Panc1 (cell line): ENCODE results near the gene SUCO. TPM values are rescaled to one million over a fixed set of nuclear protein-coding genes. Genes with fewer than 3 reads are reported as not detected.

ENCODE experiments used
- ATAC-seq: fragments of 200-7000 bp; cut with Tn5 transposase; 2 replicates; pipeline ENCODE4 v1.9.1; 2020; ENCODE audit warnings: mild to moderate bottlenecking, moderate library complexity
- BruUV-seq: library from RNA; stranded (reverse); fragments of 400-500 nt; replicated peaks from 2 replicates; lab custom pipeline; 2021; lab: Mats Ljungman, UMichigan
- CTCF ChIA-PET: fragments of 300-600 bp; sonication (Branson Sonifier 250); formaldehyde crosslinking; loops from one replicate; lab custom pipeline; 2022; ENCODE audit warnings: antibody characterized with exemption; lab: Charles Lee
- POLR2A ChIA-PET: fragments of 300-600 bp; sonication (Branson Sonifier 250); formaldehyde crosslinking; loops from one replicate; lab custom pipeline; 2022; ENCODE audit warnings: antibody characterized with exemption; lab: Charles Lee
- DNase-seq: peaks from one replicate; pipeline ENCODE4 v3.0.0-alpha.2; 2010; ENCODE audit warnings: low read depth, low spot score
- H3K27ac ChIP-seq: 2 replicates; pipeline ENCODE4 v1.5.1; 2011; ENCODE audit warnings: mild to moderate bottlenecking, low read length, inconsistent platforms
- H3K27me3 ChIP-seq: fragments of 200-500 bp; sonication (Bioruptor generic); 2 replicates; pipeline ENCODE4 v1.6.0; 2014; ENCODE audit warnings: low read length, inconsistent platforms; ENCODE audit not compliant: control insufficient read depth, insufficient read depth
- H3K36me3 ChIP-seq: fragments of 200-500 bp; sonication (Bioruptor generic); 2 replicates; pipeline ENCODE4 v1.5.1; 2014; ENCODE audit warnings: inconsistent platforms, mild to moderate bottlenecking, low read length, moderate library complexity; ENCODE audit not compliant: control insufficient read depth, insufficient read depth
- H3K4me1 ChIP-seq: 2 replicates; pipeline ENCODE4 v1.5.1; 2011; ENCODE audit warnings: inconsistent platforms, mild to moderate bottlenecking, low read length, moderate library complexity; ENCODE audit not compliant: control insufficient read depth, insufficient read depth
- H3K4me3 ChIP-seq, 2 experiments: 2 replicates each; pipeline ENCODE4 v1.5.1; 2011 to 2012; ENCODE audit warnings: low read depth in 2 of 2, low read length in 2 of 2, mild to moderate bottlenecking in 2 of 2, inconsistent platforms in 1 of 2, moderate library complexity in 1 of 2
- H3K9me3 ChIP-seq: fragments of 200-500 bp; sonication (Bioruptor generic); 2 replicates; pipeline ENCODE4 v1.5.1; 2014; ENCODE audit warnings: low read depth, mild to moderate bottlenecking, inconsistent platforms, low read length, moderate library complexity; ENCODE audit not compliant: control insufficient read depth, insufficient read depth
- POLR2AphosphoS5 ChIP-seq: IDR thresholded peaks from 2 replicates; pipeline ENCODE4 v1.6.1; 2012; ENCODE audit warnings: mild to moderate bottlenecking, low read depth, low read length, moderate library complexity
- SIN3A ChIP-seq: IDR thresholded peaks from 2 replicates; pipeline ENCODE4 v1.6.1; 2012; ENCODE audit warnings: low read depth, mild to moderate bottlenecking, low read length, moderate library complexity, borderline replicate concordance; ENCODE audit not compliant: insufficient read depth
- TCF7L2 ChIP-seq: IDR thresholded peaks from 2 replicates; pipeline ENCODE4 v1.6.1; 2011; ENCODE audit warnings: mild to moderate bottlenecking, low read depth, low read length, inconsistent platforms
- in situ Hi-C: cut with HindIII; loops from 2 replicates; pipeline ENCODE4 v1.10.0; 2016; ENCODE audit warnings: low sequenced_read_pairs, low pct_unique_long_range_greater_than_20kb
- intact Hi-C: fragments of 100-400 bp; cut with micrococcal nuclease; formaldehyde crosslinking; loops from one replicate; pipeline ENCODE4 v1.10.0; 2022; ENCODE audit not compliant: unreplicated experiment
- total RNA-seq: library from RNA; stranded (reverse); gene quantifications from one replicate; pipeline ENCODE4 v1.2.1, GENCODE V29; 2021; ENCODE audit not compliant: unreplicated experiment
- TF ChIP-seq, protein P1 (sequence below): fragments of 450-650 bp; IDR thresholded peaks from 2 replicates; pipeline ENCODE4 v1.5.1; 2017; ENCODE audit warnings: mild to moderate bottlenecking
- TF ChIP-seq, protein P2 (sequence below), 2 experiments: IDR thresholded peaks; 2 replicates each; pipeline ENCODE4 v1.6.1; 2011 to 2012; ENCODE audit warnings: low read depth in 2 of 2, control low read depth in 1 of 2, low read length in 1 of 2, mild to moderate bottlenecking in 1 of 2, moderate library complexity in 1 of 2; ENCODE audit not compliant: insufficient read depth in 1 of 2

Gene SUCO
- total RNA-seq, 1 experiment from 2014 or later = 31.3 TPM

DNA sequence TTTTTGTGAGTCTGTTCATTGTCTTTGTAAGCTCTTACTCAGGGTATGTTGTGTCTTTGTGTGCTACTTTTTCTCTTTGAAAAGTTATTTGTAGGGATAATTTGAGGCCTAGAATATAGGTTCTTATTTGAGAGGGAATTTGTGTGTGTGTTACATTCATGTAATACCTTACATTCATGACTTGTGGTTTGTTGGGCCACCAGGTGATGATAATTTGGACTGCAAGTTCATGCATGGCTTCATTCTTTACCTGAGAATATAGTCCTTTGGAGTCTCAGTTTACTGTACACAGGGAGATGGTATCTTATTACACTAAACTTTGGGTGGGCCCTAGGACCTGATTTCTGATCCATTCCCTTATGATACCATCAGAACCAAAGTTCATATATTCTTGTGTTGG is 74.2 kb downstream of the SUCO start:
- no peak for ATAC-seq
- no peak for DNase-seq
- POLR2A ChIA-PET = no interaction called here
- Histone ChIP-seq H3K27ac (no peak overlapping the region), H3K9me3 (no peaks in the 10 kb centered on the region), H3K27me3 (no peaks in the 10 kb centered on the region), H3K36me3 (peaks cover 10% of the 10 kb centered on the region), H3K4me1 (no peaks in the 10 kb centered on the region), H3K4me3 (no peak overlapping the region)
- intact Hi-C loops = loop anchor here (5.0 kb wide), 1 partner anchor 110 kb away; no protein-coding TSS in a partner anchor
- CTCF ChIA-PET = no interaction called here
- TF ChIP-seq POLR2AphosphoS5 (no peak), TCF7L2 (no peak), SIN3A (no peak)
- TF ChIP-seq, protein P1, sequence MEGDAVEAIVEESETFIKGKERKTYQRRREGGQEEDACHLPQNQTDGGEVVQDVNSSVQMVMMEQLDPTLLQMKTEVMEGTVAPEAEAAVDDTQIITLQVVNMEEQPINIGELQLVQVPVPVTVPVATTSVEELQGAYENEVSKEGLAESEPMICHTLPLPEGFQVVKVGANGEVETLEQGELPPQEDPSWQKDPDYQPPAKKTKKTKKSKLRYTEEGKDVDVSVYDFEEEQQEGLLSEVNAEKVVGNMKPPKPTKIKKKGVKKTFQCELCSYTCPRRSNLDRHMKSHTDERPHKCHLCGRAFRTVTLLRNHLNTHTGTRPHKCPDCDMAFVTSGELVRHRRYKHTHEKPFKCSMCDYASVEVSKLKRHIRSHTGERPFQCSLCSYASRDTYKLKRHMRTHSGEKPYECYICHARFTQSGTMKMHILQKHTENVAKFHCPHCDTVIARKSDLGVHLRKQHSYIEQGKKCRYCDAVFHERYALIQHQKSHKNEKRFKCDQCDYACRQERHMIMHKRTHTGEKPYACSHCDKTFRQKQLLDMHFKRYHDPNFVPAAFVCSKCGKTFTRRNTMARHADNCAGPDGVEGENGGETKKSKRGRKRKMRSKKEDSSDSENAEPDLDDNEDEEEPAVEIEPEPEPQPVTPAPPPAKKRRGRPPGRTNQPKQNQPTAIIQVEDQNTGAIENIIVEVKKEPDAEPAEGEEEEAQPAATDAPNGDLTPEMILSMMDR = no peak
- TF ChIP-seq, protein P2, sequence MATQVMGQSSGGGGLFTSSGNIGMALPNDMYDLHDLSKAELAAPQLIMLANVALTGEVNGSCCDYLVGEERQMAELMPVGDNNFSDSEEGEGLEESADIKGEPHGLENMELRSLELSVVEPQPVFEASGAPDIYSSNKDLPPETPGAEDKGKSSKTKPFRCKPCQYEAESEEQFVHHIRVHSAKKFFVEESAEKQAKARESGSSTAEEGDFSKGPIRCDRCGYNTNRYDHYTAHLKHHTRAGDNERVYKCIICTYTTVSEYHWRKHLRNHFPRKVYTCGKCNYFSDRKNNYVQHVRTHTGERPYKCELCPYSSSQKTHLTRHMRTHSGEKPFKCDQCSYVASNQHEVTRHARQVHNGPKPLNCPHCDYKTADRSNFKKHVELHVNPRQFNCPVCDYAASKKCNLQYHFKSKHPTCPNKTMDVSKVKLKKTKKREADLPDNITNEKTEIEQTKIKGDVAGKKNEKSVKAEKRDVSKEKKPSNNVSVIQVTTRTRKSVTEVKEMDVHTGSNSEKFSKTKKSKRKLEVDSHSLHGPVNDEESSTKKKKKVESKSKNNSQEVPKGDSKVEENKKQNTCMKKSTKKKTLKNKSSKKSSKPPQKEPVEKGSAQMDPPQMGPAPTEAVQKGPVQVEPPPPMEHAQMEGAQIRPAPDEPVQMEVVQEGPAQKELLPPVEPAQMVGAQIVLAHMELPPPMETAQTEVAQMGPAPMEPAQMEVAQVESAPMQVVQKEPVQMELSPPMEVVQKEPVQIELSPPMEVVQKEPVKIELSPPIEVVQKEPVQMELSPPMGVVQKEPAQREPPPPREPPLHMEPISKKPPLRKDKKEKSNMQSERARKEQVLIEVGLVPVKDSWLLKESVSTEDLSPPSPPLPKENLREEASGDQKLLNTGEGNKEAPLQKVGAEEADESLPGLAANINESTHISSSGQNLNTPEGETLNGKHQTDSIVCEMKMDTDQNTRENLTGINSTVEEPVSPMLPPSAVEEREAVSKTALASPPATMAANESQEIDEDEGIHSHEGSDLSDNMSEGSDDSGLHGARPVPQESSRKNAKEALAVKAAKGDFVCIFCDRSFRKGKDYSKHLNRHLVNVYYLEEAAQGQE (IDR thresholded peaks at IDR 0.05; ENCODE audit: insufficient read depth in 1 of 2, low read depth in 2 of 2, low read length in 1 of 2) = no peak
- no TSS peak for BruUV-seq
- in situ Hi-C loops = no loop called here

DNA sequence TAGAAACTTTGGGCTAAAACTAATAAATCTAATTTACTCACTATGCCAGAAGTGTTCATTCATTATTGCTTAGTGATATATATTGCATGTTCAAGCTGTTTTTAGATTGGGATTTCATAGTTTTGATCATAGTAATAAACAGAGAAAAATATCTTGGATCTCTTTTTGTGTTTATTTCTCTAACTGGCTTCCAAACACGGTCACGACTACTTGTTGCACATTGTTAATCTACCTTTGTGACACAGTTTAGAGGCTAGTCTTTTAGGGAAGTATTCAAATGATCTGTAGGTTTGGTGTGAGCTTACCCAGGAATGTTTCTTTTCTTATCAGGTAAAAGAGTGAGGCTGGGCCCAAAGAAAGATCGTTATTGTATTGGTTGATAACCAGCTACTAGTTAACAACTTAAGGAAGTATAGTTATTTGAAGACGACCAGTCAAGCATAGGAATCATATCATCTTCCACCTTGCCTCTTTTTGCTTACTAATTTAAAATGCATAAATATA is 75.2 kb downstream of the SUCO start:
- ChIA-PET CTCF (interaction anchor here (0.7 kb wide), 1 partner anchor 133 kb away, joined by 7 read pairs; no protein-coding TSS in a partner anchor), POLR2A (no interaction called here)
- DNase-seq (no peak), ATAC-seq (no peak)
- in situ Hi-C loops (no loop called here), intact Hi-C loops (loop anchor here (5.0 kb wide), 1 partner anchor 109 kb away; no protein-coding TSS in a partner anchor)
- no TSS peak for BruUV-seq
- Histone ChIP-seq H3K9me3 (no peaks in the 10 kb centered on the region), H3K27me3 (no peaks in the 10 kb centered on the region), H3K4me3 (no peak overlapping the region), H3K36me3 (peaks cover 10% of the 10 kb centered on the region), H3K4me1 (no peaks in the 10 kb centered on the region), H3K27ac (no peak overlapping the region)
- TF ChIP-seq SIN3A (no peak), TCF7L2 (no peak), POLR2AphosphoS5 (no peak)
- TF ChIP-seq, protein P2 (IDR thresholded peaks at IDR 0.05; ENCODE audit: insufficient read depth in 1 of 2, low read depth in 2 of 2, low read length in 1 of 2) = no peak
- TF ChIP-seq, protein P1 = no peak
